Upper lobe of left lung (tissue), 6 donors: ENCODE results near the gene CRX. TPM values are rescaled to one million over a fixed set of nuclear protein-coding genes. Genes with fewer than 3 reads are reported as not detected.

Source experiments
- ATAC-seq, 2 donors: fragments of 200-7000 bp; cut with Tn5 transposase; one replicate each; pipeline ENCODE4 v1.9.1; 2022; ENCODE audit warnings: mild to moderate bottlenecking in 2 of 2, moderate library complexity in 2 of 2; ENCODE audit not compliant: low FRiP score in 2 of 2
- DNase-seq, 2 donors: peaks; one replicate each; pipeline ENCODE4 v3.0.0-alpha.2; 2019 to 2020
- H3K27ac ChIP-seq, 4 donors: fragments of 200-600 bp; sonication (generic); one replicate each; pipeline ENCODE4 v1.5.1; 2016 to 2019
- H3K27me3 ChIP-seq, 4 donors: fragments of 200-600 bp; sonication (generic); one replicate each; pipeline ENCODE4 v1.5.1; 2017 to 2019
- H3K36me3 ChIP-seq, 4 donors: fragments of 200-600 bp; sonication (generic); one replicate each; pipeline ENCODE4 v1.5.1; 2016 to 2019
- H3K4me1 ChIP-seq, 4 donors: fragments of 200-600 bp; sonication (generic); one replicate each; pipeline ENCODE4 v1.5.1; 2018 to 2019
- H3K4me3 ChIP-seq, 4 donors: fragments of 200-600 bp; sonication (generic); one replicate each; pipeline ENCODE4 v1.5.1; 2017 to 2019; ENCODE audit warnings: mild to moderate bottlenecking in 2 of 4, moderate library complexity in 1 of 4
- H3K9me3 ChIP-seq, 4 donors: fragments of 200-600 bp; sonication (generic); one replicate each; pipeline ENCODE4 v1.5.1; 2018 to 2019
- CTCF ChIP-seq, 6 experiments: fragments of 450-650 bp in 4 of 6; fragments of 200-600 bp in 2 of 6; sonication (generic) in 2 of 6; IDR thresholded peaks; one replicate each; pipeline ENCODE4 v1.5.1; 2016 to 2019; ENCODE audit warnings: antibody characterized with exemption in 6 of 6
- EP300 ChIP-seq, 4 donors: sonication (generic); formaldehyde crosslinking; IDR thresholded peaks; one replicate each; pipeline ENCODE4 v1.5.1; 2017; ENCODE audit warnings: antibody characterized with exemption in 4 of 4, control low read depth in 2 of 4
- POLR2A ChIP-seq, 4 donors: fragments of 450-650 bp; IDR thresholded peaks; one replicate each; pipeline ENCODE4 v1.5.1; 2016 to 2017; ENCODE audit warnings: antibody characterized with exemption in 4 of 4, mild to moderate bottlenecking in 2 of 4
- POLR2AphosphoS5 ChIP-seq, 2 donors: sonication (generic); formaldehyde crosslinking; IDR thresholded peaks; one replicate each; pipeline ENCODE4 v1.5.1; 2017; ENCODE audit warnings: antibody characterized with exemption in 2 of 2
- WGBS, 2 donors: methylation state at CpG; one replicate each; pipeline ENCODE4 v1.1.5; 2017 to 2018; 5-methylcytosine and 5-hydroxymethylcytosine counted together
- total RNA-seq, 6 donors: library from RNA; depleted of rRNA in 4 of 6; stranded (reverse); fragments of >200 nt in 4 of 6; gene quantifications; one replicate each; pipeline versions ENCODE4 v1.1.0 to v1.2.1, GENCODE V29; 2016 to 2021
- donor health status: DM: no; HTN: no; CAD: no; lungs with moderate emphysema.
- donor health status: DM: no; HTN: yes; CAD: no; lungs with severe emphysema.

CRX gene
- total RNA-seq, 6 donors from 2014 or later: not detected

DNA sequence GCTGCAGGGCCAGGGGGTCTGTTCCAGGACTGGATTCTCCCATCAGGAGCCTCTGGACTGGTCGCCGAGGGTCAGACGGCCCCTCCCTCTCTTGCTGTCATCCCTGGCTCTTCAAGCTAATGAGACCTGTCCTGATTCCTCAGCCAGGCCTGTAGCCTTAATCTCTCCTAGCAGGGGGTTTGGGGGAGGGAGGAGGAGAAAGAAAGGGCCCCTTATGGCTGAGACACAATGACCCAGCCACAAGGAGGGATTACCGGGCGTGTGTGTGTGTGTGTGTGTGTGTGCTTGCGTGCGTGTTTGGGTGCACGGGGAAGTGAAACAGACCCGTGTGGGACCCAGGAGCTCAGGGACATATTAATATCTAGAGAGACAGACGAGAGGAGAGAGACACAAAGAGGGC lies 1.9 kb upstream of the CRX start:
- TF ChIP-seq CTCF (IDR thresholded peaks at IDR 0.05): no peak
- no peak for TF ChIP-seq POLR2AphosphoS5 (IDR thresholded peaks at IDR 0.05)
- no peak for TF ChIP-seq EP300 (IDR thresholded peaks at IDR 0.05)
- no peak for TF ChIP-seq POLR2A (IDR thresholded peaks at IDR 0.05)
- Histone ChIP-seq H3K4me1 (no peaks in the 10 kb centered on the region), H3K27ac (no peak overlapping the region), H3K4me3 (no peak overlapping the region), H3K36me3 (no peaks in the 10 kb centered on the region), H3K9me3 (no peaks in the 10 kb centered on the region), H3K27me3 (peaks cover 0 to 4% (median 0%) of the 10 kb centered on the region in 4 donors)
- 8 to 11% methylated on average over 10 of the region's 10 CpGs for WGBS, 2 donors
- DNase-seq (no peak), ATAC-seq (no peak)

DNA sequence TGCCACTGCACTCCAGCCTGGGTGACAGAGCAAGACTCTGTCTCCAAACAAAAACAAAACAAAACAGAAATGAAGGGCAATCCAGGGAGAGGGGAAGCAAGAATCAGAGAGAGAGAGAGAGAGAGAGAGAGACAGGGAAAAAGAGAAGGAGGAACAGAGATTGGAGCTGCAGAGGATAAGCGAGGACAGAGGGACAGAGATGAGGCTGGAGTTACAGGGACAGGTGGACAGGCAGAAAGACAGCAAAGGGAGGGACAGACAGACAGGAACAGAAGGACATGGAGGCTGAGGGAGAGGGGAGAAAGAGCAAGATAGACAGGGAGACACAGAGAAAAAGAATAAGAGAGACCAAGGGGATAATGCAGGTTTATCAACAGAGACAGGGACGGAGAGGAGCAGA lies 1.3 kb upstream of the CRX start:
- H3K9me3 ChIP-seq: no peaks in the 10 kb centered on the region
- DNase-seq (no peak), ATAC-seq (no peak)
- no peaks in the 10 kb centered on the region for H3K4me1 ChIP-seq
- peaks cover 0 to 4% (median 0%) of the 10 kb centered on the region in 4 donors for H3K27me3 ChIP-seq
- TF ChIP-seq CTCF (IDR thresholded peaks at IDR 0.05) (no peak), POLR2A (IDR thresholded peaks at IDR 0.05) (no peak), POLR2AphosphoS5 (IDR thresholded peaks at IDR 0.05) (no peak), EP300 (IDR thresholded peaks at IDR 0.05) (no peak)
- no peaks in the 10 kb centered on the region for H3K36me3 ChIP-seq
- WGBS, 2 donors: 53 to 67% methylated on average over 2 of the region's 2 CpGs
- no peak overlapping the region for H3K4me3 ChIP-seq
- no peak overlapping the region for H3K27ac ChIP-seq

DNA sequence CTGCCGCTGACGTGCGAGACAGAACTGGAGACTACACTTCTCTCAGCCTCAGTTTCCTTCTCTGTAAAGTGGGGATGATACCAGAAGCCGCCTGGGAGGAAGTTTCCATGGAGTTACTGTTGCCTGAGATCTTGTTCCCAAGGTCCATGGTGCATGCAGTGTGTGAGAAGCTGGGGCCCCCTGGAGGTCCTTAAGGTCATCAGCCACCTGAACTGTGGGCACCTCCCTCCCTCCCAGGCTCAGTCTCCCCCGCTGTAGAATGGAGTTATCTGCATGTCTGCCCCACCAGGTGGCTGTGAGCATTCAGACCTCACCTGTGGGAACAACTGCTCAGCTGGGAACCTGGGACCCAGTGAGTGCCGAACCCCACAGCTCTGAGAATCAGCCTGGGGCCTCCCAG lies 2.7 kb downstream of the CRX start:
- no peaks in the 10 kb centered on the region for H3K4me1 ChIP-seq
- no peak for TF ChIP-seq POLR2A (IDR thresholded peaks at IDR 0.05)
- TF ChIP-seq EP300 (IDR thresholded peaks at IDR 0.05): no peak
- no peak for TF ChIP-seq POLR2AphosphoS5 (IDR thresholded peaks at IDR 0.05)
- TF ChIP-seq CTCF (IDR thresholded peaks at IDR 0.05): no peak
- 75 to 83% methylated on average over 5 to 6 of the region's 6 CpGs for WGBS, 2 donors
- H3K27ac ChIP-seq: no peak overlapping the region
- H3K9me3 ChIP-seq: no peaks in the 10 kb centered on the region
- peaks cover 0 to 4% (median under 1%) of the 10 kb centered on the region in 4 donors for H3K27me3 ChIP-seq
- no peak overlapping the region for H3K4me3 ChIP-seq
- H3K36me3 ChIP-seq: no peaks in the 10 kb centered on the region
- ATAC-seq: no peak
- DNase-seq: no peak

GRCh38 chr19:47826800-47827199 lies 5.1 kb downstream of the CRX start:
- Histone ChIP-seq H3K9me3 (no peaks in the 10 kb centered on the region), H3K4me3 (no peak overlapping the region), H3K27me3 (peaks cover 0 to 2% (median 0%) of the 10 kb centered on the region in 4 donors), H3K27ac (no peak overlapping the region), H3K36me3 (no peaks in the 10 kb centered on the region), H3K4me1 (no peaks in the 10 kb centered on the region)
- TF ChIP-seq EP300 (IDR thresholded peaks at IDR 0.05) (no peak), POLR2AphosphoS5 (IDR thresholded peaks at IDR 0.05) (no peak), POLR2A (IDR thresholded peaks at IDR 0.05) (no peak), CTCF (IDR thresholded peaks at IDR 0.05) (no peak)
- WGBS, 2 donors: 73 to 81% methylated on average over 6 of the region's 6 CpGs
- no peak for DNase-seq
- ATAC-seq: no peak

DNA sequence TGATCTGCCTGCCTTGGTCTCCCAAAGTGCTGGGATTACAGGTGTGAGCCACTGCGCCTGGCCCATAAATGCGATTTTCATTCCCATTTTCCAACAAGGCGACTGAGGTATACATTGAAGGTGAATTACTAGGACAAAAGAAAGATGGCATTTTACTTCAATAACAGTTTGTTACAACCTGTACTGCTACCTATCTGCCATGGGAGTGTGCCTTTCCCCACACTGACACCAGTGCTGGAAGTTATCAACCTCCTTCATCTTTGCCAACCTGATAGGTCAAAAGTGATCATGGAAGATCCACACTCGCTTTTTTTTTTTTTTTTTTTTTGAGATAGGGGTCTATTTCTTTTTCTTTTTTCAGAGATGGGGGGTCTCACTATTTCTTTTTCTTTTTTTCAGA lies 11.0 kb downstream of the CRX start:
- Histone ChIP-seq H3K4me3 (no peak overlapping the region), H3K9me3 (no peaks in the 10 kb centered on the region), H3K27me3 (peaks cover 0 to 2% (median 0%) of the 10 kb centered on the region in 4 donors), H3K4me1 (no peaks in the 10 kb centered on the region), H3K36me3 (no peaks in the 10 kb centered on the region), H3K27ac (no peak overlapping the region)
- ATAC-seq: no peak
- TF ChIP-seq CTCF (IDR thresholded peaks at IDR 0.05) (no peak), POLR2A (IDR thresholded peaks at IDR 0.05) (no peak), EP300 (IDR thresholded peaks at IDR 0.05) (no peak), POLR2AphosphoS5 (IDR thresholded peaks at IDR 0.05) (no peak)
- no peak for DNase-seq
- WGBS, 2 donors: 77 to 78% methylated on average over 4 of the region's 4 CpGs
